Nephron (organoid): ENCODE results near the gene SNX1.

Experiments used
- H3K27ac Mint-ChIP-seq, 3 experiments: 2 replicates each; pipeline ENCODE4 v1.8.0; 2020; ENCODE audit warnings: mixed read lengths in 3 of 3, mild to moderate bottlenecking in 2 of 3, moderate library complexity in 1 of 3
- H3K27me3 Mint-ChIP-seq: 2 replicates; pipeline ENCODE4 v1.8.0; 2021; ENCODE audit warnings: low read depth, mild to moderate bottlenecking, moderate library complexity, mixed read lengths
- H3K36me3 Mint-ChIP-seq: 2 replicates; pipeline ENCODE4 v1.8.0; 2020; ENCODE audit warnings: low read depth, mixed read lengths
- H3K4me1 Mint-ChIP-seq: 2 replicates; pipeline ENCODE4 v1.8.0; 2020; ENCODE audit warnings: mixed read lengths
- H3K4me3 Mint-ChIP-seq, 3 experiments: 2 replicates each; pipeline ENCODE4 v1.8.0; 2020; ENCODE audit warnings: mild to moderate bottlenecking in 3 of 3, mixed read lengths in 3 of 3, moderate library complexity in 2 of 3
- H3K9me3 Mint-ChIP-seq: 2 replicates; pipeline ENCODE4 v1.8.0; 2020; ENCODE audit warnings: mixed read lengths
- TF ChIP-seq, protein P1 (sequence below), 3 experiments: fragments of 200-600 bp; sonication (generic); IDR thresholded peaks; one replicate each; pipeline ENCODE4 v1.5.0; 2021; ENCODE audit warnings: antibody characterized with exemption in 3 of 3; ENCODE audit not compliant: unreplicated experiment in 3 of 3

SNX1 gene

DNA sequence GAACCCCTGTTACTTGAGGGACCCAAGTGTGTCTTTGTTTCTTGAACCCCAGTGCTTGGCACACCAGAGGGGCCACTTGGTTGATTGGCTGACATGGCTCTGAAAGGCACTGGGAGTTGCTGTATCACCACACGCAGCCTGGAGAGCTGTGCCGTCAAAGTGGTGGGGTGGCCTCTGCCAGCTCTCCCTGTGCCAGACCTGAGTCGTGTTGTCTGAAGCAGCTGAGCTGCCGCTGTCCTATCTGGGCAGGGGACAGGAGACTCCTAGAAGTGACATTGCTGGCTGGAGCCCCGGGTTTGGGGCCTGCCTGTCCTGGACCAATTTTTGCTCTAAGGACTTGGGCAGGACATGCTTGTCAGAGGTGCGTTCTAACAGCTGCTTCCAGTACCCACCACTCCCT, 50.3 kb downstream of the SNX1 start:
- H3K4me3 Mint-ChIP-seq: no peak overlapping the region
- TF ChIP-seq, protein P1, sequence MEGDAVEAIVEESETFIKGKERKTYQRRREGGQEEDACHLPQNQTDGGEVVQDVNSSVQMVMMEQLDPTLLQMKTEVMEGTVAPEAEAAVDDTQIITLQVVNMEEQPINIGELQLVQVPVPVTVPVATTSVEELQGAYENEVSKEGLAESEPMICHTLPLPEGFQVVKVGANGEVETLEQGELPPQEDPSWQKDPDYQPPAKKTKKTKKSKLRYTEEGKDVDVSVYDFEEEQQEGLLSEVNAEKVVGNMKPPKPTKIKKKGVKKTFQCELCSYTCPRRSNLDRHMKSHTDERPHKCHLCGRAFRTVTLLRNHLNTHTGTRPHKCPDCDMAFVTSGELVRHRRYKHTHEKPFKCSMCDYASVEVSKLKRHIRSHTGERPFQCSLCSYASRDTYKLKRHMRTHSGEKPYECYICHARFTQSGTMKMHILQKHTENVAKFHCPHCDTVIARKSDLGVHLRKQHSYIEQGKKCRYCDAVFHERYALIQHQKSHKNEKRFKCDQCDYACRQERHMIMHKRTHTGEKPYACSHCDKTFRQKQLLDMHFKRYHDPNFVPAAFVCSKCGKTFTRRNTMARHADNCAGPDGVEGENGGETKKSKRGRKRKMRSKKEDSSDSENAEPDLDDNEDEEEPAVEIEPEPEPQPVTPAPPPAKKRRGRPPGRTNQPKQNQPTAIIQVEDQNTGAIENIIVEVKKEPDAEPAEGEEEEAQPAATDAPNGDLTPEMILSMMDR (IDR thresholded peaks at IDR 0.05; ENCODE audit: unreplicated experiment in 3 of 3): no peak
- H3K4me1 Mint-ChIP-seq: peaks cover 15% of the 10 kb centered on the region
- no peaks in the 10 kb centered on the region for H3K9me3 Mint-ChIP-seq
- H3K36me3 Mint-ChIP-seq: peaks cover 29% of the 10 kb centered on the region
- peaks cover 15% of the 10 kb centered on the region for H3K27me3 Mint-ChIP-seq
- H3K27ac Mint-ChIP-seq: no peak overlapping the region

DNA sequence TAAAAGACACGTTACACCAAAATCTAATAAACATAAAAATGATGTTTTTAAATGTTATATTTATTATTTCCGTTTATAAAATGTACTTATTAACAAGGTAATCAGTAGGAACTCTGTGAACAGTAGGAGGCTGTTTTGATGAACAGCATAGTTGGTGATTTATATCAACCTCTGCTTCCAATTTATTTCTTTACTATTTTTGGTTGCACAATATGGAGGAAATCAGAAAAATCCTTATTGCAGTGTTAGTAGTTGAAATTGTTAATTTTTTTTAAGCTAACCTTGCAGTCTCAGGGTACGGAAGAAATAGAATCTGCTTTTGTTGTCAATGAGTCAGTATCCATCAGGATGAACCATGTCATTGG, 50.7 kb downstream of the SNX1 start:
- H3K27ac Mint-ChIP-seq: peak overlapping the region; percentile 7 to 38 (median 17)
- H3K4me1 Mint-ChIP-seq: peaks cover 17% of the 10 kb centered on the region
- no peaks in the 10 kb centered on the region for H3K9me3 Mint-ChIP-seq
- TF ChIP-seq, protein P1 (IDR thresholded peaks at IDR 0.05; ENCODE audit: unreplicated experiment in 3 of 3): no peak
- no peak overlapping the region for H3K4me3 Mint-ChIP-seq
- H3K36me3 Mint-ChIP-seq: peaks cover 25% of the 10 kb centered on the region
- peaks cover 17% of the 10 kb centered on the region for H3K27me3 Mint-ChIP-seq

DNA sequence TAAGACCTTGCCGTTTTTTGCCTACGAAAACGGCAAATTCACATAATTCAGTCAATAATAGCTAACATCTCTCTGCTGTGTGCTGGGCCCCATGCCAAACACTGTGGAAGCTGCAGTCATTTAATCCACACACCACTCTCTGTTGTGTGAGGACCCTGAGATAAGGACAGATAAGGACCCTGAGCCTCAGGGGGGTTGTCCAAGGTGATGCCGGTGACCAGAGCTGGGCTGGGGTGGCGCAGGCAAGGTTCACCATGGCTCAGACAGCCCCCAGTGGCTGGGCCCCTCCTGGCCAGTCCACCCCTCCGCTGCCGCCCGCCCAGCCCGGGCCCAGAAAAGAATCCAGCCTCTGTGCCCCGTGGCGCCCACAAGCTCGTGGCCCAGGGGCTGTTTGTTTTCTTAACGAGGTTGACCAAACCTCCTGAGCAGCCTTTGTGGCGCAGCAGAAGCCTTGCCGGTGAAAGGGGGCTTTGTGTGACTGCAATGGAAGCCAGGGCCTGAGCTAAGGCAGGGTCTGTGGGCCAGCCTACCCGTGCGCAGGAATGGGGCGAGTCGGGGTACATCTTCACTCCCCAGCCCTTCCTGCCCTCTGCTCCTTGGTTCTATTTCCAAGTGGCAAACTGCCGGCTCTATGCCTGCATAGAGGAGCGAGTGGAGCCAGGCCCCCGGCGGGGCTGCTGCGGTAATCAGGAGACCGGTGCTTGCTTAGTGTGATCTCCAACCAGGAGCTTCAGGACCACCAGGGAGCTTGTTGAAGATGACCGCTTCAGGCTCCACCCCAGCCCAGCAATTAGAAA, 51.3 kb downstream of the SNX1 start:
- TF ChIP-seq, protein P1 (IDR thresholded peaks at IDR 0.05; ENCODE audit: unreplicated experiment in 3 of 3): no peak
- Mint-ChIP-seq H3K27me3 (peaks cover 17% of the 10 kb centered on the region), H3K4me1 (peaks cover 17% of the 10 kb centered on the region), H3K4me3 (no peak overlapping the region), H3K27ac (peak overlapping the region; percentile 7 to 38 (median 17)), H3K9me3 (no peaks in the 10 kb centered on the region), H3K36me3 (peaks cover 22% of the 10 kb centered on the region)

DNA sequence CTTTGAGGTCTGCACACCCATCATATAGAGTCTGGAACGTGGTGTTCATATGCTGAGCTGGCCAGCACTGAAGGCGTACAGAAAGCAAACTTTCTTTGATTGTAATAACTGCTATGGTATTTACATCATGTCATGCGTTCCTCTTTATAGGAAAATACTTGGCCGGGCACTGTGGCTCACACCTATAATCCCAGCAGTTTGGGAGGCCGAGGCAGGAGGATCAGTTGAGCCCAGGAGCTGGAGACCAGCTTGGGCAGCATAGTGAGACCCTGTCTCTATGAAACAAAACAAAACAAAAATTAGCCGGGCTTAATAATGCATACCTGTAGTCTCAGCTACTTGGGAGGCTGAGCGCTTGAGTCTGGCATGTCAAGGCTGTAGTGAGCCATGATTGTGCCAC, 52.4 kb downstream of the SNX1 start:
- Mint-ChIP-seq H3K27me3 (peaks cover 26% of the 10 kb centered on the region), H3K27ac (no peak overlapping the region), H3K9me3 (no peaks in the 10 kb centered on the region), H3K4me3 (no peak overlapping the region), H3K4me1 (peaks cover 19% of the 10 kb centered on the region), H3K36me3 (peaks cover 18% of the 10 kb centered on the region)
- TF ChIP-seq, protein P1 (IDR thresholded peaks at IDR 0.05; ENCODE audit: unreplicated experiment in 3 of 3): no peak

DNA sequence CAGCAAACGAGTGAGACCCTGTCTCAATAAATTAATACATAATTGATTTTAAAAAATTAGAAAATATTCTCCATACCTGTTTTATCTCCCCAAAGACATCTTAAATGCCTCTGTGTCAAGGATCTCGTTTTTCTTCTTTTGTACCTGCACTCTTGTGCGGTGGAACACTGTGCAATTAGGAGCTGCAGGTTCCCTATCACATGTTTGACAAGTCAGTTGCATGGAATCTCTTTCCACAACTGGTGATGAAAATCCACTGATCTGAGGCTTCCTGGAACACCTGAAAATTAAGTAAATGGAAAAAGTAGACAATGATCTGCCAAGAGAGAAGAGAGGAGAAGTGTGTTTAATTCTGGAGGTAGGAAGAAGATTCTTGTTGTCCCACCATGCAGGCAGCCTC, 52.8 kb downstream of the SNX1 start:
- Mint-ChIP-seq H3K9me3 (no peaks in the 10 kb centered on the region), H3K27me3 (peaks cover 30% of the 10 kb centered on the region), H3K4me1 (peaks cover 23% of the 10 kb centered on the region), H3K36me3 (peaks cover 14% of the 10 kb centered on the region), H3K27ac (no peak overlapping the region), H3K4me3 (peak overlapping the region in 1 of 3 experiments; percentile 29)
- TF ChIP-seq, protein P1 (IDR thresholded peaks at IDR 0.05; ENCODE audit: unreplicated experiment in 3 of 3): no peak

DNA sequence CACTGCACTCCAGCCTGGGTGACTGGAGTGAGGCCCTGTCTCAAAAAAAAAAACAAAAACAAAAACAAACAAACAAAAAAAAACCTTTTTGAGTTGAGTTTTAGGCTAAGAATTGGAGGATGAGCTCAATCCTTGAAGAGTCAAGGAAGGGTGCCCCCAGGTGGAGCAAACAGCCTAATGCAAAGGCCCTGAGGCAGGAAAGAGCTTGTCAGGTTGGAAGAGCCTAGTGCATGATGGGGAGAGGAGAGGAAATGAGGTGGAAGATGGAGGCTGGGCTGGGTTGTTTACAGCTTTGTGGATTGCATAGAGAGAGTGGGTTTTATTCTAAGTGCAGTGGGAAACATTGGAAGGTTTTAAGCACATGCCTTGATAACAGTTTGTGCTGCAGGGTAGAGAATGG, 53.6 kb downstream of the SNX1 start:
- TF ChIP-seq, protein P1 (IDR thresholded peaks at IDR 0.05; ENCODE audit: unreplicated experiment in 3 of 3): no peak
- Mint-ChIP-seq H3K4me1 (peaks cover 32% of the 10 kb centered on the region), H3K36me3 (peaks cover 9% of the 10 kb centered on the region), H3K27me3 (peaks cover 34% of the 10 kb centered on the region), H3K27ac (peak overlapping the region in 1 of 3 experiments; percentile 14), H3K9me3 (no peaks in the 10 kb centered on the region), H3K4me3 (peak overlapping the region; percentile 33 to 87 (median 33))
